ENCODE data around the gene DNTTIP2.

DNA sequence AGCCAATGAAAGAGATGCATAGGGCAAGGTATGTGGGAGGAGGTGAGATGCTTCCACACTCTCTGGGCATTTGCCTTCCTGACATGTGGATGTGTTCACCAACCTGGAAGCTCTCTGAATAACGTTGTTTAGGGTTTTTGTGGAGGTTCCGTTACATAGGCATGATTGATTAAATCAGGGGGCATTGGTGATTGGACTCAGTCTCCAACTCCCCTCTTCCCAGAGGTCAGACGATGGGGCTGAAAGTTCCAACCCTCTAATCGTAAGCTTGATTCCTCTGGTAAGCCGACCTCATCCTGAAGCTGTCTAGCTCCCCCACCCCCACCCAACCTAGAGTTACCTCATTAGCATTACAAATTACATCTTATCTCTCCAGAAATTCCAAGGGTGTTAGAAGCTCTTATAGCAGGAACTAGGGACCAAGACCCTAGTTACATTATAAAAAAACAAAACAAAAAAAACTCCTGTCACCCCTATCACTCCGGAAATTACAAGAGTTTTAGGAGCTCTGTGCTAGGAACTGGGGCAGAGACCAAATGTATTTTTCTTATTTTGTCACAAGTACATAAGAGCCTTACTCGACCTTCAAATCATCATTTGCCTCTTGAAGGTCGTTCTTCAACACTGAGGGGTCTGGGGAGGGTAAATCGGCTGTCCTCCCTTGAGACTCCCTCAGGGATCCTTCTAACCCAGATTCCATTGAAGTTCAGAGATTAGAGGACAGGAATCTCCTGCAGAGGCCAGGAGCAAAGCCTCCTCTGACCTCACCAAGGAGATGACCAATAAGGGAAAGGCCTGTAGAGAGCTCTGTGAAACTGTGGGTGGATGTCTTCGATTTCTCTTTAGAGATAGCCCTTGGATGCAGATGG lies 58.2 kb downstream of the DNTTIP2 start:
- TF ChIP-seq, protein P1, sequence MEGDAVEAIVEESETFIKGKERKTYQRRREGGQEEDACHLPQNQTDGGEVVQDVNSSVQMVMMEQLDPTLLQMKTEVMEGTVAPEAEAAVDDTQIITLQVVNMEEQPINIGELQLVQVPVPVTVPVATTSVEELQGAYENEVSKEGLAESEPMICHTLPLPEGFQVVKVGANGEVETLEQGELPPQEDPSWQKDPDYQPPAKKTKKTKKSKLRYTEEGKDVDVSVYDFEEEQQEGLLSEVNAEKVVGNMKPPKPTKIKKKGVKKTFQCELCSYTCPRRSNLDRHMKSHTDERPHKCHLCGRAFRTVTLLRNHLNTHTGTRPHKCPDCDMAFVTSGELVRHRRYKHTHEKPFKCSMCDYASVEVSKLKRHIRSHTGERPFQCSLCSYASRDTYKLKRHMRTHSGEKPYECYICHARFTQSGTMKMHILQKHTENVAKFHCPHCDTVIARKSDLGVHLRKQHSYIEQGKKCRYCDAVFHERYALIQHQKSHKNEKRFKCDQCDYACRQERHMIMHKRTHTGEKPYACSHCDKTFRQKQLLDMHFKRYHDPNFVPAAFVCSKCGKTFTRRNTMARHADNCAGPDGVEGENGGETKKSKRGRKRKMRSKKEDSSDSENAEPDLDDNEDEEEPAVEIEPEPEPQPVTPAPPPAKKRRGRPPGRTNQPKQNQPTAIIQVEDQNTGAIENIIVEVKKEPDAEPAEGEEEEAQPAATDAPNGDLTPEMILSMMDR (IDR thresholded peaks at IDR 0.05; ENCODE audit: insufficient read depth, low read length, poor library complexity, severe bottlenecking), result no peak
- no peak for TF ChIP-seq EZH2phosphoT487 (conservative IDR thresholded peaks at IDR 0.05; ENCODE audit: low read length)
